Tongue (tissue), 2 donors: ENCODE measurements around the gene MUC20. TPM values are rescaled to one million over a fixed set of nuclear protein-coding genes. Genes with fewer than 3 reads are reported as not detected.
"Not testable (repeated sequence)": the region's sequence is repeated elsewhere in the genome, so short reads cannot be mapped to it uniquely, and the experiment has no call there.

Source experiments
- DNase-seq: peaks from one replicate; pipeline ENCODE4 v3.0.0-alpha.2; 2015
- total RNA-seq: library from RNA; depleted of rRNA; stranded (reverse); fragments of >200 nt; gene quantifications from one replicate; pipeline ENCODE4 v1.2.3, GENCODE V29; 2014

The MUC20 gene
- total RNA-seq, 1 donor from 2014 or later: 11.5 TPM

DNA sequence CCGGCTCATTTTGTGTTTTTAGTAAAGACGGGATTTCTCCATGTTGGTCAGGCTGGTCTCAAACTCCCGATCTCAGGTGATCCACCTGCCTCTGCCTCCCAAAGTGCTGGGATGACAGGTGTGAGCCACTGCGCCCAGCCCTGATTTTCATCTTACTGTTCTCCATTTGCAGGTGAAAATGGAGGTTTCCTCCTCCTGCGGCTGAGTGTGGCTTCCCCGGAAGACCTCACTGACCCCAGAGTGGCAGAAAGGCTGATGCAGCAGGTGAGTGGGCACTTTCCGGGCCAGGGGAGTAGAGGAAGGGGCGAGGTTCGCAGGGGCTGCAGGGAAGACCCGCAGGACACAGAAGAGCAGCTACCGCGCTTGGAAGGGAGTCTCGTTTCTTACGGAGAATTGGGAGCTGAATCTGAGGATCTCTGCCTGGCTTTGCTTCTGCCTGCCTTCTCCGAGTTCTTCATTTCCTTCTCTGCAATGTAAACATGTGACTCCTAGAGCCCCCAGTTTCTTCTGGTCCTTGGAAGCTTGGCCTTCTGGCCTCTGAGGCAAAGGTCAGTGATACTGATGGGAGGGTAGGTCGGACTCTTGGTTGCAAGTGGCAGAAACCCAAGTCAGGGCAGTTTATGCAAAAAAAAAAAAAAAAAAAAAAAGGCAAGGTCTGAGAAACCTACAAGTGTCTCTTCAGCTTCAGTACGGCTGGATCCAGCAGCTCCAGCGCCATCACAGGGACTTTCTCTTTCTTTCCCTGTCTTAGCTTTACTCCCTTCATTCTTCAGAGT lies 8.9 kb downstream of the MUC20 start:
- no peak for DNase-seq

DNA sequence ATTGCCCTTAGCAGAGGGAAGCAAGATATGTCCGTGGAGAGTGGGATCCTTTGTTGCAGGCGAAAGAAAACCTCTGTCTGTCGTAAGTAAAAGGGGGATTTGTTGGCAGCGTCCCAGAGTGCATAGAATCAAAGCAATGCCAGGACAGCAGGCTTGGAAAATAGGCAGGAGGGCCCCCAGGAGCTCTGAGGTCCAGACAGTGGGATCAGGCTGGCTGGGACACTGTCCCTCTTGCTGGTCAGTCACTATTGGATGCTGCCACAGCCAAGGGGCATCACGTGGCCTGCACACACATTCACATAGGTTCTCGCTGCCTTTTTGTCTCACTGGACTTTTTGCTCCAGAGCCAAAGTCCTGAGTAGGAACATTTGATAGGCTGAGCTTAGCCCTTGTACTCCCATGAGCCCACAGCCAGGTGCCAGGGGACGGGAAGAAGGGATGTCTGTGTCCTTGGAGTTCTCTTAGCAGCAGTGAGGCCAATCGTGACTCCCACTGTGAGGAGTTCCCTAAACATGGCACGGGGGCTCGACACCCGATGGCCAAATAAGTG lies 10.7 kb downstream of the MUC20 start:
- DNase-seq: no peak

DNA sequence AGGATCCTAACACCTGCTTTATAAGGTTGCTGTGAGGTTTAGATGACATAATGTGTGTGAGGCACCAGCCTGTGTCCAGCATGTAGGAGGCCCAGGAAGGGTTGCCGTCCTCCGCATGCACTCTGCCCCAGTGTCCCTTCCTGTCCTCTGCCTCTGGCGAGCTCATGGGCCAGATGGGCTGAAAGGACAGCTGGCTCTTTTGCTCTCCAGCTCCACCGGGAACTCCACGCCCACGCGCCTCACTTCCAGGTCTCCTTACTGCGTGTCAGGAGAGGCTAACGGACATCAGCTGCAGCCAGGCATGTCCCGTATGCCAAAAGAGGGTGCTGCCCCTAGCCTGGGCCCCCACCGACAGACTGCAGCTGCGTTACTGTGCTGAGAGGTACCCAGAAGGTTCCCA lies 12.2 kb downstream of the MUC20 start:
- peak; percentile 48 for DNase-seq

DNA sequence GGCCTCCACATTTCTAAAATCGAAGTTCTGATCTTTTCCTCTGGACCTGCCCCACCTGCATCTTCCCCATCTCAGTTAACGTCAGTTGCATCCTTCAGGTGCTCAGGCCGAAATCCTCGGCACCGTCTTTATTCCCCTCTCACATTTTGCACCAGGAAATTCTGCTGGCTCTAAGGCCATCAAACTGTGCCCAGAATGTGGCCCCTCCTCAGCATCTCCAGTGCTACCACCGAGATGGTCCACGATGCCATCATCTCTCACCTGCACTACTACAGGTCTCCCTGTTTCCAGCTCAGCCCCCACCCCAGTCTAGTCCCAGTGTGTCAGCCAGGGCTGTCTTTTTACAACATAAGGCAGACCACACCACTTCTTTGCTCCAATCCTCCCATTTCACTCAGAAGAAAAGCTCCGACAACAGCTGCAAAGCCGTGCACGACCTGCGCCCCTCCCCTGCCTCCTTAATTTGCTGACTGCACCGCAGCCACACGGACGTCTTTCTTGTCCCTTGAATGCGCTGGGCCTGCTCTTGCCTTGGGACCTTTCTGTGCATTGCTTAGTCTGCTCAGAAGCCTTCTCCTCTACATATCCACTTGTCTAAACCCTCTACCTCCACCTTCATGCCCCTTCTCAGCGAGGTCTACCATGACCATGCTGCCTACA lies 14.4 kb downstream of the MUC20 start:
- peak; percentile 17 for DNase-seq

DNA sequence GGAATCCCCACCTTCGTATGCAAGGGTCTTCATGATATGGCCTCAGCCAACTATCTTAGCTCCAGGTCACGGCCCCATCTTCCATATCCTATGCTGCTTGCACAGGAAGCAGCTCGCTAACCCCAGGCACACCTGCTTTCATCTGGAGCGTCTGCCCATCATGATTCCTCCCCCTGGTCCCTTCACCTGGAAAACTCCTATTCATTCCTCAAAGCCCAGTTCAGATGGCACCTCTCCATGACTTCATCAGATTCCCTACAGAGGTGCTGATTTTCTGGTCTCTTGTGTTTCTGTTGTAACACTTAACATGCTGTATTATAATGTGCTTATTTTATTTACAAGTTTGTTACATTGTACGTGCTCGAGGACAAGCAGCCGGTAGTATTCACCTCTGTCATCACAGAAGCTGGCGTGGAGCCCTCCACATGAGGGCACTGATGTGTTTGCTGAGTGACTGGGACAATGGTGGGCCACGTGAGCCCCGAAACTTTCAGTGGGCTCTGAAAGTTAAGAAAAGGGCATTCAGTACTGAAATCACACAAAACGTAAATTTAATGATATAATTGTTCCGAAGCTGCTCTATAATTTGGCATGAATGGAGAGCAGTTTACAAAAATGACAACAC lies 16.2 kb downstream of the MUC20 start:
- no peak for DNase-seq

DNA sequence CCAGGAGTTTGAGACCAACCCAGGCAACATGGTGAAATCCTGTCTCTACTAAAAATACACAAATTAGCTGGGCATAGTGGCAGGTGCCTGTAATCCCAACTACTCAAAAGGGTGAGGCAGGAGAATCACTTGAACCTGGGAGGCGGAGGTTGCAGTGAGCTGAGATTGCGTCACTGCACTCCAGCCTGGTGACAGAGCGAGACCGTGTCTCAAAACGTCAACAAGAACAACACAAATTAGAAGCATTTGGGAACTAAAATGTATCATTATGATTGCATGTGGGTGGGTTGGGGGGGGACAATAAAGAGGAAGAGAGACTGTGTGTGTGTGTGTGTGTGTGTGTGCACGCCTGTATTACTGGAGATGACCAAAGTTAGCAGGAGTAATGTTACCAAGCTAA lies 17.0 kb downstream of the MUC20 start:
- not testable (repeated sequence) for DNase-seq

DNA sequence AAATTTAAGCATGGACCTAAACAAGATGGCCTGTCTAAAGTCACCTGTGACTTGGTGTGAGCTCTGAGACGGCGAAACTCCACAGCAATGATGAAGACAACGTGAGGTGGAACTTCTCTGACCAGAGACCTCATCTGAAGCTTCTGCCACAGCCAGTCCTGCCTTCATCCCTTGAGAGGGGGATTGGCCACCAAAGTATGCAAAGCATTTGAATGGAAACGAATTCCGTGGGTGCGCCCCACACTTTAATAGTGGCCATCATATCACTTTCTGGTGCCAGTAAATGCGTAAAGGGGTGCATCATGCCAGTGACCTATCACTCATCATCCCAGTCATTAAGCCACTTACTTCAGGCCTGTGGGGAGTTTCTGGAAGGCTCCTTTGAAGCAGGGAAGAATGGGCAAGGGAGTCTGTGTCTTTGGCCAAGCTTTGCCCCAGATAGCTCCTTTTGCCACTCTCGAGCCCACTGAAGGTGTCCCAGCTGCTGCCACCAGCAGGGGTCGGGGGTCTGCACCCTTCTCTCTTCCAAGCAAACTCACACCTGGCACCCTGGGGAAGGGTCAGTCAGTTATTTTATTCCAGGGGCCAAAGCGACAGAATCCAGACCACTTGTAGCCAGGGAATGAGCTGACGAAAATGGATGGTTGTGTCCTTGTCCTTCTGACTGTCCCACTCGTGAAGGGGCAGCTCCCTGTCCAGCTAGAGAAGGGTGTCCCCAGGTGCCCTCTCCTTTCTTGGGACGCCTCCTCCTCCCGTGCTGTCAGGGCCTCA lies 17.7 kb downstream of the MUC20 start:
- DNase-seq: no peak

DNA sequence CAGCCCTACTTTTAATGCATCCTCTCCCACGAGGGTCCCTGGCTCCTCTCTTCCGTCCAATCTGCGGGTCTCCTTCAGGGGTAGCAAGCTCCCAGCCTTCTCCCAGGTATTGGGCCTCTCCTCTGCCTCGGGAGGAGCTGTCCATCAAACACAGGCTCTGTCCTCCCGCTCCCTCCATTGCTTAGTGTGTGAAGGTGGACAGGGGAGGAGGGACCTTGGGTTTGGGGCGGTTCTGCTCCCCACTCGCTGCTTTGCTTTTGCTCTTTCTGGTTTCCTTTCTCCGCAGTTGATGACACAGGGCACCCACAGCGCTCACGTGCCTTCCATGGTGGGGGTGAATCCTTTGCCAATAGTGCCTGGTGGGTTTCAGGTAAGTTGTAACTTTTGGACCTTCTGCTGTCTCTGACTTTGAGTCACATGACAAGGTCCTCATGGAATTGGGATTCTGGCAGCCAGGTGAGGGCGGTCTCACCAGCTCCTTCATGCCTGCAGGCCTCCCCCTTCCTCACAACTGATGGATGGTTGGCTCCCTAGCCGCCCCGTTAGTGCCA lies 18.9 kb downstream of the MUC20 start:
- no peak for DNase-seq

DNA sequence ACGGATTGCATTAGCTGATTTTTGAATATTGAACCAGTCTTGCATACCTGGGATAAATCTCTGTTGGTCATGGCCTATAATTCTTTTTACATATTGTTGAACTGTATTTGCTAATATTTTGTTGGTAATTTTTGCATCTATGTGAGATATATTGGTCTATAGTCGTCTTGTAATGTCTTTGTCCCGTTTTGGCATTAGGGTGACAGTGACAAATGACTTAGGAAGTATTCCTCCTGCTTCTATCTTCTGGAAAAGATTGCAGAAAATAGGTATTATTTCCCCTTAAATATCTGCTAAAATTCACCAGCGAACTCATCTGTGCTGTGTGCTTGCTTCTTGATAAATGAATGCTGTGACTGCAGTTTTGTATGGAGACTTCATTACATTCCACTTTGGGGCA lies 23.7 kb downstream of the MUC20 start:
- DNase-seq: no peak

DNA sequence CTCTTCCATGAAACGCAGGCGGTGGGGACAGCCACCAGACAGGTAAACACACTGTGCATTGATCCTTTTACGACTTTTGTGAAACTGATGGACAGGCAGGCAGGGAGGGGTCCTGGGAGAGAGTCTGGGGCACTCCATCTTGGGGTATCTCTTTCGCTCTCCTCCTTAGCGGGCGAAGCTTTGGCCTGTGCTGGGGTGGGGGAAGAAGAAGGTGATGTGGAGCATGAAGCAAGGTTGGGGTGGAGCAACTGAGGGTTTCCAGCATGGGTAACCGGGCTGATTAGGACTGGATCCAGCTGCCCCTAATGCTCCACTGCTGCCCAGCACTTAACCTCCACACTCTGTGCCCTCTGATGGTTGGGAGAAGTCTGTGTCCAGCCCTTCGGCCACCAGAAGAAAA lies 25.6 kb downstream of the MUC20 start:
- DNase-seq: no peak

DNA sequence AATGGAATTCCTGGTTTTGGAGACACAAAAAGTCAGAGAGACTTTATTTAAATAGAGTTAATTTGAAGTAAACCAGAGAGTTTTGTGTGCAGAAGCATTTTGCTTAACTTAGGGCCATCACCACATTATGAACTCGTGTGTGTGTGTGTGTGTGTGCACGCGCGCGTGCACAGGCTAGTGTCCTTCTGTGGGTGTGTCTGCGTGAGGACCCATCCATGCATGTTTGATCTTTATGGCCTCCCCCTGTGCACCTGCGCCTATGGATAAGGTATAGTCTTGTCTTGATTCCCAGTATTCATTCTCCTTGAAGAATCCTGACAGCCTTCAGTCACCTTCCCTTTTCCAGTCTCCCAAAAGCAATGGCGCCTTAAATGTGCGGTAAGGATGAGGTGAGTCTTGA lies 26.0 kb downstream of the MUC20 start:
- no peak for DNase-seq

DNA sequence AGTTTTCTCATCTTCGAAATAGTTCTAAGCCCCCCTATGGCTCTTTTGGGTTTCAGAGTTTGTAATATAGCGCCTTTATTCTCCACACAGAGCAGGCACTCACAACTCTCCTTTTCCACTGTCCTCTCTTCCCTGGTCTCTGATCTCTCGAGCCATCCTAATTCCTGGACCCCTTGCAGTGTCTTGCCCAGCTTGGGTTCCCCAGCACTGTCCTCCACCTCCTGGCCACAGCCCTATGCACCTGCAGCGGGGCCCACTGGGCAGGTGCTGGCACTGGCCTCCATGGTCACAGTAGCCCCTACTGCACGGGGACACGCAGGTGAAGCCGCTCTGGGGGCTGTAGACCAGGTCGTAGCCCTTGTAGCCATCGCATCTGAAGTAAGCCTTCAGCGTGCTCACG lies 27.9 kb downstream of the MUC20 start:
- DNase-seq: no peak

DNA sequence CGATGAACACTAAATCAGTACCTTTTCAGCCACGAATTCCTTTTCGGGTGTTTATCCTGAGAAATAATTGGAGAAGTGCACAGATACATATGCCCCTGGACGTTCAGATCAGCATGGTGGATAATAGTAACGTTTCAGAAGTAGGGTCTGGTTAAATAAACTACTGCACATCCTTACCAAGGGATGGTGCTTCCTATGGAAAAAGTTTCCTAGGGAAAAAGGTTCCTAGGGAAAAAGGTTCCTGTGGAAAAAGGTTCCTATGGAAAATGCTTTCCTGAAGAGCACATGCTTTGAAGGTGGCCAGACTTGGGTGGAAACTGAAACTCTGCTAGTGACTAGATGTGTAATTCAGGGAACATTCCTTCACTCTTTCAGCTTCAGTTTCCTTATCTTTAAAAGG lies 28.3 kb downstream of the MUC20 start:
- not testable (repeated sequence) for DNase-seq

DNA sequence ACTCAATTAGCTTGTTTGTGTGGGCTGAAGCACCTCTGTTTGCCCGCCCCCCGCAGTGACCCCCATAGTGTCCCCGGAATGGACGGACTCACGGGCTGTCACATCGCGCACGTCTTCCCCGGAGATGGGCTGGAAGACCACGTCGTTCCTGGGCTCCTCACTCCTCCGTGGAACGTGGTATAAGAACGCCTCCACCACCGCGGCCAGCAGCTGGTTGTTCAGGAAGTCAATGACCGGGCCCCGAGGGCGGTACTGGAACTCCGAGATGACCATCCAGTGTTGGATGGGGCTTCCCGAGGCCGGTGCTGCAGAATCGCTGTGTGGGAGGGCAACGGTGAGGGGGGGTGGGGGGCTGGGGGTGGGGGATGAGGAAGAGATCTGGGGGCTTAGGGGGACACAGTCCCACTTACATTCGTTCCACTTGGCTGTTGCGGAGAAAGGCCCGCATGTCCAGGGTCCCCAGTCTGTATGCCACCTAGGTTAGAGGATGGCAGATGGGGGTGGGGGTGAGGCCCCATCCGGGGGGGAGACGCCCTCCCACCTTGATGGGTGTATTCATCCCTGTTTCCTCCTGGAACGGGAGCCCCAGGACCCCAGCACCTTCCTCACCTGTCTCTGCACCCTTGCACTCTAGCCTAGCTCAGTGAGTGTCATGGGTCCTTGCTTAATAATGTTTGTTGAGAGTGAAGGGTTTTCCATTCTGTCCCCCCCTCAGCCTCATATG lies 30.2 kb downstream of the MUC20 start:
- DNase-seq: no peak

DNA sequence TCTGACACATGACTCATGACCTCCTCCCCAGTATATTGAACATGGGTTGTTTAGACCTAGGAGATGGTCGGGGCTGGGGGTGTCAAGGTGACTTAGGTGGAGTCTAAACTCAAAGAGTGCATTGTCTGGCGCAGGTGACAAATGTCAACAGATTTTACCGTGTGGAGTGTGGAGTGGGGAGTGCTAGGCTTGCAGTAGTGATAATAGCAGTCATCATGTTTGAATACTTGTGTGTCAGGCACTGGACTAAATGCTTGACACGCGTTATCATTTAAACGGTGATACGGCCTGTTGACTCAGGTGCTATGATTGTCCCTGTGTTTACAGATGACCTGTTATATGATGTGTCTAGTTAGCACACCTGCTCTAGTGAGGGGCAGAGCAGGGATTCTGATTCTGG lies 30.8 kb downstream of the MUC20 start:
- DNase-seq: no peak

DNA sequence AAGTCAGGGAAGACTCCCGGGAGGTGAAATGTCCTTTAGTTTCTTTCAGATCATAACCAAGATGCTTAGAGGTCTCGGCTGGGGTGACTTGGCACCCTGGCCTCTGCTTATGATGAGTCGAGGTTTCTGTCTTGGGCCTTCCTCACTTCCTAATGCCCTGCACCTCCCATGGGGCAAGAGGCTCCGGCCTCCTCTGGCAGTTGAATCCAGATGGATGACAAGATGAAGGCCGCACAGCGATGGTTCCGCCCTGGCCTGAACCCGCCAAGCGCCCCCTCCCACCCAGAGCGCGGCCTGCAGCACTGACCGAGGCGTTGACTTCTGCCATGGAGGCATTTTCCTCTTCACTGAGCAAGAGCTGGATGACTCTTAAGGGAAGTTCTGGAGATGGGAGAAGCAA lies 31.3 kb downstream of the MUC20 start:
- no peak for DNase-seq

DNA sequence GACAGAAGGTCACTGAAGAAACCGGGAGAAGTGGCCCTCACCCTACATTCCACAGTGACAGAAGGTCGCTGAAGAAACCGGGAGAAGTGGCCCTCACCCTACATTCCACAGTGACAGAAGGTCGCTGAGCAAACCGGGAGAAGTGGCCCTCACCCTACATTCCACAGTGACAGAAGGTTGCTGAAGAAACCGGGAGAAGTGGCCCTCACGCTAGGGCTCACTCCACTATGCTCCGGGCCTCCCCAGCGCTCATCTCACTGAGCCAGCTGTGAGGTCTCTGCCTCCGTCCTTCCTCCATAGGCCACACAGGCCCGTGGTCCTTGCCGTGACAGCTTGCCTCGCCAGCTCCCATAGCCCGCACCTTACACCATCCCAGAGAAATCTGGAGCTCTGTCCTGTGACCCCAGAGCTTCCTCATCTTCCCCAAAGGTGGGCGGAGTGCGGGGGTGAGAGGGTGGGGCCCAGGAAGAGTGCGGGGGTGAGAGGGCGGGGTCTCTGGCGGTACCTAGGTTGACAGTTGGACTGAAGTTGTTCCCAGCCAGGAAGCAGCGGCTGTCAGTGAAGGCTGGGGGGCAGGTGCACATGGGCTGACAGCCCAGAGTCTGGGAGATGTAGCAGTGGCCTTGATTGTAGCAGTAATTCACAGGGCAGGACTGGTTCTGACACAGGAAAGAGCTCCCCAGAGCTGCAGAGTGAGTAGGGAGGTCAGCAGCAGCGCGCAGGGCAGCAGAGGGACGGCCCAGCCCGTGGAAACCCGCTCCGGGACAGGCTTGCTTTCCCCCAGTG lies 32.0 kb downstream of the MUC20 start:
- no peak for DNase-seq

DNA sequence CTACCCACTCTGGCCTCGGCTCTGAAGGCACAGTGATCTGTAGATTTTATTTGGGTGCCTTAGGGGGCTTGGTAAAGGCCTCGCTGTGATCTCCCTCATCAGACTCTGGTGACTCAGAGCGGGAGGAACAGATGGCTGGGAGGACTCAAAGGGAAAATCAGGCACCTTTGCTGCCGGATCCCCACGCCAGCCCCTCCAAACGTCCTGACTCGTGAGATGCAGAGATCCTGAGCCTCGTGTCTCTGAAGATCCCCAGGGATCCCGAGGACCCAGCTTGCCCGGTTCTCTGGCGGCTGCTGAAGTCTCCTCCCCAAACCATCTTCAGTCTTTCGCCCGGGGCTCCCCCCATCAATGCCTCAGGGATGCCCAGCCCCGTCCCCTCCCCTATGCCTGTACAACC lies 32.8 kb downstream of the MUC20 start:
- no peak for DNase-seq

DNA sequence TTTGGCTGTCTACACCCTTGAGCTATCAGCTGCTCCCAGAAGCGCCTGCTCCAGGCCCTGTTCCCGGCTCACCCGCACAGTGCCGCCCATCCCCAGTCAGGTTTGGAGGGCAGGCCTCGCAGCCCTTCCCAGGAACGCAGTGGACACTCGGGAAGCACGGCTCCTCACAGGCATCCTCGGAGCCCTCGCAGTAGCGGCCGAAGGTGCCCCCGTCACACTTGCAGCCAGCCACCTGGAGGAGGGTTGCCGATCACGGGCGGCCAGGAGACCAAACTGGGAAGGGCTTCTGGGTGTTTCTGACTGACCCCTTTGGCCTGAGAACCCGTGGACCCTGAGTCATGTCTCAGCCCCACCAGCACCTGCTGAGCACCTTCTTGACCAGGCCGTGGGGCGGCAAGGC lies 33.4 kb downstream of the MUC20 start:
- DNase-seq: no peak

DNA sequence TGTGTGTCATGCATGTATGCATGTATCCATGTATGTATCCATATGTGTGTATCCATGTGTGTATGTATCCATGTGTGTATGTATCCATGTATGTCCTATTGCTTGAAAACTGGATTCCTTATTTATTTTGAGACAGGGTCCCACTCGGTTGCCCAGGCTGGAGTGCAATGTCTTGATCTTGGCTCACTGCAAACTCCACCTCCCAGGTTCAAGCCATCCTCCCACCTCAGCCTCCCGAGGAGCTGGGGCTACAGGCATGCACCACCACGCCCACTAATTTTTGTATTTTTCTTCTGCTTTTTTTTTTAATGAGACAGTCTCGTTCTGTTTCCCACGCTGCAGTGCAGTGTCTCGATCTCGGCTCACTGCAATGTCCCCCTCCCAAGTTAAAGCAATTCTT lies 34.1 kb downstream of the MUC20 start:
- DNase-seq: no peak

DNA sequence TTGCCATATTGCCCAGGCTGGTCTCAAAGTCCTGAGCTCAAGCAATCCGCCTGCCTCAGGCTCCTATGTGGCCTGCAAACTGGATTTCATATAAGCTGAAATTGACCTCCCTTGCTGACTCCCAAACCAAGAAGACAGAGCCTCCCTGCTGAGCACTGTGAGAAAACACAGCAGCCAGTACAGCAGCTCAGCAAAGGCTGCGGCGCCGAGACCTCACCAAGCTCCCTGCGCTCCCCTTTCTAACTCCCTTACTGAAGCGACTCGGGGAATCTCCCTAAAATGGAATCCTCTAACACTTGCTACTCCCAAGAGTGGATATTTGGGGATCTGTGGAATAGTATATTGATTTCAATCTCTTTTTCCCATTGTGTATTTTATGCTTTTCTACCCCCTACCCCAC lies 34.6 kb downstream of the MUC20 start:
- no peak for DNase-seq
